Fibroblast of lung (primary cell): ENCODE measurements around the gene RPL36A. TPM values are rescaled to one million over a fixed set of nuclear protein-coding genes. Genes with fewer than 3 reads are reported as not detected.

Source experiments
- DNase-seq, 2 donors: peaks; one replicate each; pipeline versions ENCODE4 v3.0.0 to v3.0.0-alpha.2; 2010; ENCODE audit warnings: low read depth in 2 of 2
- H2AFZ ChIP-seq: 2 replicates; pipeline ENCODE4 v1.5.1; 2012; ENCODE audit warnings: low read length, control low read depth, inconsistent platforms
- H3K27ac ChIP-seq: 2 replicates; pipeline ENCODE4 v1.5.1; 2011; ENCODE audit warnings: low read length, control low read depth; ENCODE audit not compliant: insufficient read depth
- H3K27me3 ChIP-seq: 2 replicates; pipeline ENCODE4 v1.5.1; 2011; ENCODE audit warnings: mild to moderate bottlenecking, low read length; ENCODE audit not compliant: control insufficient read depth, insufficient read depth
- H3K36me3 ChIP-seq: 2 replicates; pipeline ENCODE4 v1.5.1; 2011; ENCODE audit warnings: low read length; ENCODE audit not compliant: control insufficient read depth, insufficient read depth
- H3K4me1 ChIP-seq: 2 replicates; pipeline ENCODE4 v1.5.1; 2011; ENCODE audit warnings: low read length; ENCODE audit not compliant: control insufficient read depth, insufficient read depth; ENCODE audit errors: extremely low read depth
- H3K4me2 ChIP-seq: 2 replicates; pipeline ENCODE4 v1.5.1; 2011; ENCODE audit warnings: low read length, control low read depth; ENCODE audit not compliant: insufficient read depth; ENCODE audit errors: extremely low read depth
- H3K4me3 ChIP-seq, 4 experiments: fragments of 200-600 bp in 1 of 4; sonication (generic) in 1 of 4; replicated peaks in 1 of 4; 2 replicates each; pipeline ENCODE4 v1.5.1; 2011 to 2016; ENCODE audit warnings: low read length in 4 of 4, low read depth in 3 of 4, mild to moderate bottlenecking in 3 of 4, control low read depth in 2 of 4, inconsistent platforms in 1 of 4, mixed read lengths in 1 of 4; ENCODE audit not compliant: insufficient read depth in 1 of 4; ENCODE audit errors: control extremely low read depth in 1 of 4
- H3K79me2 ChIP-seq: 2 replicates; pipeline ENCODE4 v1.5.1; 2012; ENCODE audit warnings: mild to moderate bottlenecking, low read length, inconsistent platforms; ENCODE audit not compliant: control insufficient read depth, insufficient read depth
- H3K9ac ChIP-seq: 2 replicates; pipeline ENCODE4 v1.5.1; 2011; ENCODE audit warnings: mild to moderate bottlenecking, low read length, control low read depth; ENCODE audit not compliant: insufficient read depth
- H3K9me3 ChIP-seq: 2 replicates; pipeline ENCODE4 v1.5.1; 2012; ENCODE audit warnings: low read depth, low read length; ENCODE audit not compliant: control insufficient read depth, insufficient read depth
- H4K20me1 ChIP-seq: 2 replicates; pipeline ENCODE4 v1.5.1; 2011; ENCODE audit warnings: low read length; ENCODE audit not compliant: control insufficient read depth, insufficient read depth; ENCODE audit errors: extremely low read depth
- CTCF ChIP-seq, 2 donors: IDR thresholded peaks in 1 of 2; conservative IDR thresholded peaks in 1 of 2; 1 replicate in 1 of 2; 2 replicates in 1 of 2; pipeline ENCODE4 v1.5.1; 2011 to 2012; ENCODE audit warnings: low read length in 2 of 2, control low read depth in 1 of 2, inconsistent platforms in 1 of 2, low read depth in 1 of 2, mild to moderate bottlenecking in 1 of 2
- EZH2 ChIP-seq: IDR thresholded peaks from 2 replicates; pipeline ENCODE4 v1.5.1; 2012; ENCODE audit warnings: low read length, control low read depth, mild to moderate bottlenecking; ENCODE audit errors: missing control alignments
- polyA plus RNA-seq, 2 donors: library from polyadenylated mRNA; depleted of rRNA in 1 of 2; stranded (reverse) in 1 of 2; unstranded in 1 of 2; fragments of >200 nt; gene quantifications; 2 replicates each; pipeline ENCODE4 v1.2.1, GENCODE V29; 2011 to 2012; ENCODE audit warnings: missing spikeins in 1 of 2
- total RNA-seq: library from RNA; depleted of rRNA; stranded (reverse); fragments of >200 nt; gene quantifications from 2 replicates; pipeline ENCODE4 v1.2.1, GENCODE V29; 2014

RPL36A gene
- total and polyA plus RNA-seq, 2 donors (not counting 1 experiment from before 2014, with no cell fraction given) = 305 to 2,209 TPM

DNA sequence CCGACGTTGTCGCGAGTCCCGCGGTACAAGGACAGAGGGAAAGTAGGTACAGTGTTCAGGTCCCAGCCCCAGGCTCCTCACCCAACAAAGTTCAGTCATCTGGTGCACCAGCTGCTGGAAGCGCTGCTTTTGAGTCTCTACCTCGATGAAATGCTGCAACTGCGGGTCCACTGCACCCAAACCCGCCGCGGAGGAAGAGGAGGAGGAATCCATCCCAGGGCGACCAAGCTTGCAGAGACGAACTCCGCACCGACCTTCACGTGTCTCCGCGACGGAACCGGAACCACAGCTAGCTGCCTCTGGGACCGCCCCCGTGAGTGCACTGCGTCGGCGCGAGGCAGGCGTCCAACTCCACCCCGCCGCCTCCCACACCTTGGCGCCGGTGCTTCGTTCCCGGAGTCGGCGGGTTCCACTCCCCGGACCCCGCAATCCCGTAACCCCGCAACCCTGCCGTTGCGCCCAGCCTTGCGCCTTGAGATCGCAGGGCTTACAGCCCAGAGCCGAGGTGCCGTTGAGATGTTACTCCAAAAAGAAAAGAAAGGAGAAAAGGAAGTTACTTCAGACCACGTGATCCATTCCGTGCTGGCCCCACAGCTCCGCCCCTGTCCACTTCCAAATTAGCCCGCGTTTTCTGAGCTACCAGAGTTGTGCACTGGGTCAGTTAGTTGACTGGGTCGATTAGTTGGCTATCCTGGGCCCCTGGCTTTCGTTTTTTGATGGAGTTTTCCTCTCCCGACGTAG lies 42.2 kb upstream of the RPL36A start, which contains the start of gene TIMM8A:
TSS of gene TIMM8A (minus strand) at position 291 of the 741 bp plus-strand sequence. CDS start at position 213, 78 bp downstream.
- H3K9me3 ChIP-seq = no peaks in the 10 kb centered on the region
- H3K27me3 ChIP-seq = no peaks in the 10 kb centered on the region
- H3K36me3 ChIP-seq = no peaks in the 10 kb centered on the region
- peaks cover 13% of the 10 kb centered on the region for H3K79me2 ChIP-seq
- DNase-seq = peak; percentile 63 to 68
- peak within 1 kb of the TSS; percentile 64 for H3K4me2 ChIP-seq
- peak within 1 kb of the TSS; percentile 50 to 72 (median 70) for H3K4me3 ChIP-seq
- peak within 1 kb of the TSS; percentile 74 for H3K27ac ChIP-seq
- no peaks in the 10 kb centered on the region for H4K20me1 ChIP-seq
- TF ChIP-seq CTCF (conservative IDR thresholded peaks at IDR 0.05 in 1 of 2, IDR thresholded peaks at IDR 0.05 in 1 of 2; ENCODE audit: low read depth in 1 of 2, low read length in 2 of 2) (no peak), EZH2 (no peak)
- peak within 1 kb of the TSS; percentile 71 for H2AFZ ChIP-seq
- H3K4me1 ChIP-seq = peaks cover 2% of the 10 kb centered on the region
- peak within 1 kb of the TSS; percentile 68 for H3K9ac ChIP-seq

DNA sequence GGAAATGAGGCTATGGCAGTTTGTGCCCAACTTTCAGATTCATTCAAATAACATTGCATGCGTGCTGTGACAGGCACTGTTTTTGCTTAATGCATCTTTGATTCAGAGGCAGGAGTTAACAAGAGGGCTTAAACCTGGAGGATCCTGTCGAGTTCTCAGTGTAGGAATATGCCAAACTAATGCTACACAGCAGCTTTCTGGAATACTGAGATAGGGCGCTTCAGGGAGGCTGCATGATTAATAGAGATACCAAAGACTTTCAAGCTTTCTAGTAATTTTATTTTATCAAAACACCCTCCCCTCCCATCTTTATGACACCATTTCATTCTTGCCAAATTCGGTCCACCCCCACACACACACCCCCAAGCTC lies 41.6 kb upstream of the RPL36A start:
- Histone ChIP-seq H3K27ac (peak overlapping the region; percentile 74), H3K9ac (no peak overlapping the region), H3K4me2 (peak overlapping the region; percentile 62)

More for the DNA sequence above, 41.6 kb upstream of the RPL36A start:
- no peak for DNase-seq
- H2AFZ ChIP-seq = no peak overlapping the region
- TF ChIP-seq EZH2 (no peak), CTCF (conservative IDR thresholded peaks at IDR 0.05 in 1 of 2, IDR thresholded peaks at IDR 0.05 in 1 of 2; ENCODE audit: low read depth in 1 of 2, low read length in 2 of 2) (no peak)
- H3K36me3 ChIP-seq = no peaks in the 10 kb centered on the region
- H3K9me3 ChIP-seq = no peaks in the 10 kb centered on the region
- H3K4me3 ChIP-seq = peak overlapping the region; percentile 50 to 72 (median 70)
- no peaks in the 10 kb centered on the region for H4K20me1 ChIP-seq
- H3K79me2 ChIP-seq = peaks cover 13% of the 10 kb centered on the region
- H3K4me1 ChIP-seq = peaks cover 2% of the 10 kb centered on the region
- no peaks in the 10 kb centered on the region for H3K27me3 ChIP-seq
